NCI-H2081 treated with DMSO at 0.1 percent for 48 hours (cell line): ENCODE results near the gene MKRN1.
"Not testable (repeated sequence)": the region's sequence is repeated elsewhere in the genome, so short reads cannot be mapped to it uniquely, and the experiment has no call there.

Source experiments
- DNase-seq: peaks from one replicate; lab custom pipeline; 2025; lab: John Stamatoyannopoulos, UW

Gene MKRN1, protein sequence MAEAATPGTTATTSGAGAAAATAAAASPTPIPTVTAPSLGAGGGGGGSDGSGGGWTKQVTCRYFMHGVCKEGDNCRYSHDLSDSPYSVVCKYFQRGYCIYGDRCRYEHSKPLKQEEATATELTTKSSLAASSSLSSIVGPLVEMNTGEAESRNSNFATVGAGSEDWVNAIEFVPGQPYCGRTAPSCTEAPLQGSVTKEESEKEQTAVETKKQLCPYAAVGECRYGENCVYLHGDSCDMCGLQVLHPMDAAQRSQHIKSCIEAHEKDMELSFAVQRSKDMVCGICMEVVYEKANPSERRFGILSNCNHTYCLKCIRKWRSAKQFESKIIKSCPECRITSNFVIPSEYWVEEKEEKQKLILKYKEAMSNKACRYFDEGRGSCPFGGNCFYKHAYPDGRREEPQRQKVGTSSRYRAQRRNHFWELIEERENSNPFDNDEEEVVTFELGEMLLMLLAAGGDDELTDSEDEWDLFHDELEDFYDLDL

DNA sequence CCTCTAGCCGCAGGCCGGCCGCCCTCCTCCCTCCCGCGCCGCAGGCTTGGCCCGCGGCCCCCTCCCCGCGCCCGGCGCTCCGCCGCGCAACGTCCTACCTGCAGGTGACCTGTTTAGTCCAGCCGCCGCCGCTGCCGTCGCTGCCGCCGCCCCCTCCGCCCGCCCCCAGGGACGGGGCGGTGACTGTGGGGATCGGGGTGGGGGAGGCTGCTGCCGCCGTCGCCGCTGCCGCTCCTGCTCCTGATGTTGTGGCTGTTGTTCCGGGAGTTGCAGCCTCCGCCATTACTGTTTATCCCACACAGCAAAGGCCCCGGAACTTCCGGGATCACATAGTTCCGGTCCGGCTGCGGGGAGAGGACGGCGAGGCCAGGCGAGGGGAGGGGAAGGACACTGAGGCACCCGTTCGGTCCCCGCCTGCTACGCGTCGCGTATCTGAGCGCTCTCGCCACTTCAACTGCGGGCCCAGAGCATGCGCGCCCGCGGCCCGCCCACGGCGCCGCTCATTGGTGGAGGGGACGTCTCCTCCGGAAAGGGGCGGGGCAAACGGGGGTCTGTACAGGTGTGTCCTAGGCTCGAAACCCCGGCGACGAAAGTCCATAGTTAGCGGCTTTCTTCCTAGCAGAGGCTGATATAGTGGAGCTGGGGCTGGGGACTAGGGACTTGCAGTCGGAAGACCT is at the start of gene MKRN1:
Gene MKRN1, minus strand, starts transcription at position 444 of the 677 bp plus-strand sequence. Its CDS starts 161 bp downstream, at position 283.
- DNase-seq: peak; percentile 90

DNA sequence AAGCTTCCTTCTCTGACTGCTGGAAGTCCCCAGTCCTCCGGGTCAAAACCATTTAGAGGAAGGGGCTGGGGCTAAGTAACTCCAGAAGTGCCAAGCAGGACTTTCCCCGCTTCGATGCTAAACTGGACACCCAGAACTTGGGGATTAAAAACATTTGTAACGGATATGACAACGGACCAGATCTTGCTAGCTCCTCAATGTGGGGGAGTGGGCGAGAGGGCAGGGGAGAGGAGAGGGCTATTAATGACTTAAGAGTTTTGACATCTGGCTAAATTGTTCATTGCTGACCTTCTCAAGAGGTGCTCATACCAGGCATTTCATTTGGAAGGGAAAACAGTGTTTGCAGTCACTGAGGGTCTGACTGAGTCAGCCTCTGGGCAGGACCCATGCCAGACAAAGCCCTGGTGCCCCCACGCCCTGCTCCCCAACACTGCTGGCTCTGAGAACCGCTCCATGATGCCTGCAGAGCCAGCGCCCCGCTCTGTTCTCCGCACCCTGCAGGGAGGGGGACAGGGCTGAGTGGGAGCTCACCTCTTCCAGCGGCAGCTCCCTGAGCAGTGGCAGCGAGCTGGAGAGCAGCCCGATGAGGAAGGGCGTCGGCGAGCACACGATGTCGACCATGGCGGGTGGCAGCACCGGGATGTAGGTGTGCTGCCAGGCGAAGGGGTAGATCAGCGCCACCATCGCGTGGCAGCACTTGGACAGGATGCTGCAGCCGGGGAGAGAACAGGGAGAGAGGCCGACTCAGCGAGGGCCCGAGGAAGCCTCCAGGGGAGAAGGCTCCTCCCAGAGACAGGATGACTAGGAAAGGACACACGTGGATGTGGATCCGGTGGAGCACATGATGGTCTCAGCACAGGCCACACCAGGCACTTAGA is 47.7 kb upstream of the MKRN1 start:
- no peak for DNase-seq

DNA sequence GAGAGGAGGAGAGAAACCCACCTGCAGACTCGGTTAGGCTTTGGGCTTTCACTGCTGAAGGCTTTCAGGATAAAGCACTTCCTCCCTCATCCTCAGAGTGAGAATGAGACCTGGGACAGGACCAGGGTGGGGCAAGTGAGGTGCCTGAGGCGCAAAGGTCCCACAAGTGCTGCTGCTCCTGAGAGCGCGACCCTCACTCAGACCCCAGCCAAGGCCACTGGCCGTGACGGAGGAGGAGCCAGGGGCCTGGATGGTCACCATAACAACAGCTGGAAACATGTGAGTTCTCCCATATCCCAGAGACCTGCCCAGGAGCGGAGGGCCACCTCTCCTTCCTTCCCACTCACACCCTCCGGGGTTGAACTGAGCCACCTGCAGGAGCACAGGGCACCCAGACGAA is 46.9 kb upstream of the MKRN1 start:
- DNase-seq: no peak

DNA sequence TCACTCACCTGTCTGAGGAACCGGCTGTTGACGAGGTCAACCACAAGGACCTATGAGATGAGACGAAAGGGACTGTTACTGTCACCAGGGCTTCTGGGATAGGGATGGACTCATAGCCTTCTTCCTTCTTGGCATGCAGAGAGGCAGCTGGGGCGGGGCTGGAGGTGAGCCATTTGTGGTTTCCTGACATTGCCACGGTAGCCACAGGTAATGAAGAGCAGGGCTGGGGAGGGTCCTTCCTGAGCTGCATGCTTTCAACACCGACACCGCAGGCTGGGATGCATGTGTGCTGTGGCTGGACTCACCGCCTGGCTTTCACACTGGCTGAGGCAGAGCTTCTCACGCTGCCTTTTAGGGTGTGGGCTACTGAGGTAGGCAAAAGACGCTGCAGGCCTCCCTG is 46.4 kb upstream of the MKRN1 start:
- DNase-seq: no peak

DNA sequence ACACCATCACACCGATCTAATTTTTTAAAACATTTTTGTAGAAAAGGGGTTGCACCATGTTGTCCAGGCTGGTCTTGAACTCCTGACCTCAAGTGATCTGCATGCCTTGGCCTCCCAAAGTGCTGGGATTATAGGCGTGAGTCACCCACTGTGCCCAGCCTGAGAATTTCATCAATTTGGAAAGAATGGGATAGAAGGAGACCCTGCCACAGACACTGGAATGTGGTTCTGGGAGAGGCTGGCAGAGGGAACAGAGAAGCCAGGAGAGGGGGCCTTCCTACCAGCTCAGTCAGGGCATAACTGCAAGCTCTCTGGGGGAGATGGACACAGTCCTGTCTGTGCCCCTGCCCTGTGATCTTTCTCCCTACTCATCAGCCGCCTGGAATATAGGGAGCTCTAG is 42.1 kb upstream of the MKRN1 start:
- no peak for DNase-seq

DNA sequence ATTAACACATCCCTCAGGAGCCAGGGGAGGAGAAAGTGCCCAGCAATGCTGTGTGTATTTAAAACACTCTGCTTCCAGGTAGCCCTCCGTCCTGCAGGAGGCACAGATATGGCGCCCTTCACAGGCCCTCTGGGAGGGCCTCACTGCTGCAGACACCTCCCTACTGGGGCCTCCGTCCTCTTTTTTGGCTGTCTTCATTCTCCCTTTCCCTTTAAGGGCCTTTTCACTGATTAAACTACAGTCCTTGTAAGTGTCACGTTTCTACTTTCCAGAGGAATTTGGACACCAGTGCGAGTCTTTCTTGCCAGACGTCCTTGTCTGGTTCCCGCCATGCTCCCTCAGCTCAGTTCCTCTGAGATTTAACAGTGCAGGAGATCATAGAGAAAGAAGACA is 39.7 kb upstream of the MKRN1 start:
- no peak for DNase-seq

DNA sequence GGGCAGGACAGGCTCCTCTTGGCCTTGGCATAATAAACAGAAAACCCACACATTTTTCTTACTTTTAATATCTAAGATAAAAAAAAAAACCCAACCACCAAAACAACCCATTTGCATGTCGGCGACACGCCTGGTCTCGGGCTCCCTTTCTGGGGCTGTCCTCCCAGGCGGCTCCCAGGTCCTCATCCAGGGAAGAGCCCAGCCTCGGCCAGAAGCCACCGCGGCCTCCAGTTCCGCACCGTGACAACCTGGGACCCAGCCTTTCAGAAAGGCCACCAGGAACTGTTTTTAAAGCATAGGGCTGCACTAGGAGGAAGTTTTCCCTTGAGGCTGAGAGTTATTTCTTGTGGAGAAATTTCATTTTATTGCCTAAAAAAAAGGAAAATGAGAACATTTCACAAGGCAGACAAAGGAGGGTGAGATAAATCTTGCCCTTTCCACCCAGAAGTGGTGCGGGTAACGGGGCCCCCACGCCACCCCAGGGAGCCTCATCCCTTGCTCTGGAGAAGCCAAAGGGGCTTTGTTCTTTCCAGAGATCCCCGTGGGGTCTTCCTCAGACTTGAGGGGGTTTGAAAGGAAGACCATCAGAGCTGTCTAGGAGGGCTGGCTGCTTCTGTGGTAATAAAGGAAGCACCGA is 39.2 kb upstream of the MKRN1 start:
- no peak for DNase-seq

DNA sequence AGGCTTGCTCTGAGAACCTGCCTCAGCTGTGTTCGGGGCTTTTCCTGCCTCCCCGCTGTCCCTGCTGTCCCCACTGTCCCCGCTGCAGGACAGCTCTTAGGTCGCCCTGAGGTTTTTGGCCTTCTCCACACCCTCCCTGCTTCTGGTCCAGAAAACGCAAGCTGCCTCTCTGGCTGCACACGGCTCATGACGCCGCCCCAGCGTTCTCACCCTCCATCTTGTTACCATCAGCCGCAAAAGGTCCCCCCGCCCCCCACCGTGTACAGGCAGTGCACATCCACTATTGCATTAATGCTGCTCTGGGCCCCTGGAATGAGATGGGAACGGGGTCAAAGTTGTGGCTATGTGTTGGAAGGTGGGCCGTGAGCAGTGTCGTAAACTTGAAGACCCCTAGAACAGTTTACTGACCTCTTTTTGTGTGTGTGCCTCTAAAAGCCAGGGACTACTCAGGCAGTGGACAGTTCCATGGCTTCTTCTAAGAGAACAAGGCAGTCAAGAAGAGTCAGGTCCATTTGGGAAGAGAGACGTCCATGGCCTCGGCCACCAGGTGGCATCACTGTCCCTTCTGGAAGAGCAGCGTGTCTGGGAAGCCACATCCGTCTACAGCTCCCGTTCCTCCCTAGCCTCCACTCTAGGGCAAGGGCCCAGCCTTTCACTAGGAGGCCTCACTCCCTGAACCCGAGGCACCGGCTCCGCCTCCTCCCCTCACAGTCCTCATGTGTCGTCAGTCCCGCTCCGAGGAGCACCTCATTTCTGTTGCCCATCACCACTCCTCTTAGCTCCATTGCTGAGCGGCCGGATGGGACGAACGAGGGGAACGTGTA is 38.5 kb upstream of the MKRN1 start:
- DNase-seq: peak; percentile 88

DNA sequence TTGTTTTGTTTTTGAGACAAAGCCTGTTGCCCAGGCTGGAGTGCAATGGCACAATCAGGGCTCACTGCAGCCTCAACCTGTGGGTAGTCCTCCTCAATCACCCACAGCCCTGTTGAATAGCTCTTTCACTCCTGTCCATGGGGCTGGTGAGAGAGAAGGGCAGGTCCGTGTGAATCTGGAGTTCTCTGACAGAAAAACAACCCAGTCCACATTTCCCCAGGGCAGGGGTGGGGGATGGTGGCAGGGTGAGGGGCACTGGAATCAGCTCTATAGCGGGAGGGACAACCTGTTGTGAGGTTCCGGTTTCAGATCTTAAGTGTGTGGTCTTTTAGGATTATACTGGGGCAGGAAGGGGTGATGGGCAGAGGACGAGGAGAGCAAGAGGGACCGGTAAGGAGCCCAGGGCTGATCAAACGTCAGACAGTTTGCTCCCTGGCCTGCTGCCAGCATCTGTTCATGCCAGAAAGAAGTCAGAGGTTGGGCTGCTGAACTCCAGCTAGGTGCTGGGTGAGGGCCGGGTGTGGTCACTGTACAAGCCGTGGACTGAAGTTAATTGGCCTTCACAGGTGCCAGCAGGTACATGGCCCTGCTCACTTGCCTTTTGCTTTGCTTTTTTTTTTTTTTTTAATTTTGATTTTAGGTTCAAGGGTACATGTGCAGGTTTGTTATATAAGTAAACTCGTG is 33.2 kb upstream of the MKRN1 start:
- no peak for DNase-seq

DNA sequence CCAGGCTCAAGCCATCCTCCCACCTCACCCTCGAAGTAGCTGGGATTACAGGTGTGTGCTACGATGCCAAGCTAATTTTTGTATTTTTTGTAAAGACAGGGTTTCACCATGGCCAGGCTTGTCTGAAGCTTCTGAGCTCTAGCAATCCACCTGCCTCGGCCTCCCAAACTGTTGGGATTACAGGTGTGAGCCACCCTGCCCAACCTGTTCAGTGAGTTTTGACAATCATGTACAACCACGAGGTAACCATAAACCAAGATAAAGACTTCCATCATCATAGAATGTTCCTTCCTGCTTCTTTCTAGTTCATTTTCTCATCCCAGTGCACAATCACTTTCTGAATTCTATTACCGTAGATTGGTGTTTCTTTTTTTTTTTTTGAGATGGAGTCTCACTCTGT is 30.5 kb upstream of the MKRN1 start:
- no peak for DNase-seq

DNA sequence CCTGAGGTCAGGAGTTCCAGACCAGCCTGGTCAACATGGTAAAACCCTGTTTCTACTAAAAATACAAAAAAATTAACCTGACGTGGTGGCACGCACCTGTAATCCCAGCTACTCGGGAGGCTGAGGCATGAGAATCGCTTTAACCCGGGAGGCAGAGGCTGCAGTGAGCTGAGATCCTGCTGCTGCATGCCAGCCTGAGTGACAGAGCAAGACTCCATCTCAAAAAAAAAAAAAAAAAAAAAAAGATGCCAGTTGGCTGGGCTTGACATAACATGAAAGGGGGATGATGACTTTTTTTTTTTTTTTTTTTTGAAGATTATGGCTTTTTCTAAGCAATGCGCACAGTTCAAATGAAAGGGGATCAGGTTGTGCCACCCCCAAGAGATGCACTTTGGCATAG is 28.3 kb upstream of the MKRN1 start:
- DNase-seq: not testable (repeated sequence)

DNA sequence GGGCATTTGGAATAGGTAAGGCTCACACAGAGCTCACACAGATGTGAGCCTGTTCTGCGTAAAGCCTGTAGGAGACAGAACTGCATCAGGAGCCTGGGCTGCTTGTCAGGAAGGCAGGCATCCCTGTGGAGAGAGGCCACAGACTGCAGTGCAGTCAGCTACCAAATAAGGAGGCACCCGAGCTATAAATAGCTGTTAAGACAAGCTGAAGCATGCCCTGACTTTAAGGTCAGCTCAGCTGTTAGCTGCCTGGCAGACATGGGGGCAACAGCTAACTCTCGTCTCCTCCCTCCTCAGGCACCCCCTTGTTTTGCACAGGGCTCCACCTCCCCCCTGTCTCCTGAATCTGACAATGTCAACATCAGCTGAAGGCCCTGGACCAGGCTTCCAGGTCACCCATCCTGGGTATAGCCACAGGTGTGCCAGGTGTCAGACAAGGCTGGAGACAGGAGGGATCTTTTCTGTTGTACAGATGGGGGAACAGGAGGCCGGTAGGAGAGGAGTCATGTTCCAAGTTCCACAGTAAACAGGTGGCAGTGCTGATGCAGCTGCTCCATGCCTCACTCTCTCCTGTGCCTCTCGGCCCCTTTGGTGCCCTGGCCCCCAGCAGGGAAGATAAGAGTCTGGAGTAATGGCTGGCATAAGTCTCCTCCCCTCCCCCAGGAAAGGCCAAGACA is 27.6 kb upstream of the MKRN1 start:
- peak; percentile 87 for DNase-seq

DNA sequence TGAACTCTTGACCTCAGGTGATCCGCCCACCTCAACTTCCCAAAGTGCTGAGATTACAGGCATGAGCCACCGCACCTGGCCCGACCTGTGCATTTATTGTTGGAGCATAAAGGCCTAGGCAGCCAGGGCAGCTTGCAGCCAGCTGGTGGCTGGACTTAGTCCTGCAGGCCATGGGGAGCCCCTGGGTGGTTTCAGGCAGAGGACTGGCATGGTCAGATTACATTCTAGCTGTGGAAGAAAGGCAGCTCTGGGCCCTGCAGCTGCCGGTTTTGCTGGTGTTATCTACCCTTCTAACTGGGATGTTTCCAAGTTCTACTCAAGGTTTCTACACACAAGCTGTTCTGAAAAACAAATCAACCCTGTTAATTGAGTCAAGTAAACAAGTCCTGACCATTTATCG is 22.7 kb upstream of the MKRN1 start:
- DNase-seq: no peak

DNA sequence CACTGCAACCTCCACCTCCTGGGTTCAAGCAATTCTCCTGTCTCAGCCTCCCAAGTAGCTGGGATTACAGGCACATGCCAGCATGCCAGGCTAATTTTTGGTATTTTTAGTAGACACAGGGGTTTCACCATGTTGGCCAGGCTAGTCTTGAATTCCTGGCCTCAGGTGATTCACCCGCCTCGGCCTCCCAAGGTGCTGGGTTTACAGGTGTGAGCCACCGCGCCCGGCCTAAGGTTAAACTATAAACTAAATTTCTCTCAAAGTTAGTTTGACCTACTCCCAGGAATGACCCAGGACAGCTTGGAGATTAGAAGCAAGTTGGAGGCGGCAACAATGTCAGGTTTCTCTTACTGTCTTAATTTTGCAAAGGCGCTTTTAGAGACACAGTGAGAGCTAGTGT is 18.5 kb upstream of the MKRN1 start:
- not testable (repeated sequence) for DNase-seq

DNA sequence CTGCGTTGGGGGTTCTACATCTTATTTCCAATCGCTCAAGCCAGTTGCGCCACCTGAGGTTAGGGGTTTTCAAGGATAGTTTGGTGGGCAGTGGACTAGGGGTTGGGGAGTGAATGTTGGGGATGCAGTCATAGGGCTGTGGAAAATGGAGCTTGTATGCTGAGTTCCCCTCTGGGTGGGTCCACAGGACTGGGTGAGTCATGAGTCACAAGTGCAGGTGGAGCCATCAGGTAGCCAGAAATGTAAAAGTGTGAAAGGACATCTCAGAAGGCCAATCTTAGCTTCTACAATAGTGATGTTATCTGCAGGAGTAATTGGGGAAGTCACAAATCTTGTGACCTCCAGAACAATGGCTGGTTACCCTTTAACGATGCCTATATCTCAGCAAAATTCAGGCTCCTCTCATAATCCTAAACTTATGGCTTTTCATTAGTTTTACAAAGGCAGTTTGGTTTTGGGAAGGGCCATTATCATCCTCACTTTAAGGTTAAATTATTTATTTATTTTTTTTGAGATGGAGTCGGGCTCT is 18.0 kb upstream of the MKRN1 start:
- no peak for DNase-seq

DNA sequence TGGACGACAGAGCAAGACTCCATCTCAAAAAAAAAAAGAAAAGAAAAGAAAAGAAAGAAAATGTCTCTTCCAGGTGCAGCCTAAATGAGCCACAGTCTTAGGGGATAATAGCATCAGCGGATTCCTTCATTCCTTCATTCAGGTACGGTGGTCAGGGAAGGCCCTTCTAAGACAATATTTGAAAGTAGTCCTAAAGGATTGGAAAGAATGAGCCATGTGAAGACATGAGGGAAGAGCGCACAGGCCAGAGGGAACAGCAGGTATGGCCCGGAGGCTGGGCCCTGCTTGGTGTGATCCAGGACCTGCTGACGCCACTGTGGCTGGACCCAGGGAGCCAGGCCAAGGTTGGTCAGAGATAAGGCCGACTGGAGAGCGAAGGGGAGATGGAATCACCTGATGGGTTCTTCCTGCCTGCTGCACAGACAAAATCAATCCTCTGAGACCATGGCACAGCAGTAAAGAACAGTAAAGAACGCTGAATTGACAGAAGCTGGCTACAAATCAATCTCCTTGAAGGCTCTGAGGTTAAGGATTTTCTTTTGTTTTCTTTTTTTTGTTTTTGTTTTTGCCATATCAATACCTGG is 16.3 kb upstream of the MKRN1 start:
- no peak for DNase-seq

DNA sequence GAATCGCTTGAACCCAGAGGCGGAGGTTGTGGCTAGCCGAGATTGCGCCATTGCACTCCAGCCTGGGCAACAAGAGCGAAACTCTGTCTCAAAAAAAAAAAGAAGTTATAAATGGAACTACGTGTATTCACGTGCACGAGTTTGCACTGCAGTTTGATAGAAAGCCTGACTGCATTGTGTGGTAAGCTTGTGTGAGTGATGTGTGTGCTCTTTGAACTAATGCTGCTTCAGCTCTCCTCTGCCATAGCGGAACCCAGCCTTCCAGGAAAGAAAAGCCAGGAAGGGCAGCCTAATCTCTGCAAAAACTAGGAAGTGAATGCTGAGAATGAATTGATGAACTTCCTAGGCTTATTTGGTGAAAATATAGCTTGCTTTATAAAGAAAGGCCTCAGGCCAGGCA is 15.6 kb upstream of the MKRN1 start:
- no peak for DNase-seq

DNA sequence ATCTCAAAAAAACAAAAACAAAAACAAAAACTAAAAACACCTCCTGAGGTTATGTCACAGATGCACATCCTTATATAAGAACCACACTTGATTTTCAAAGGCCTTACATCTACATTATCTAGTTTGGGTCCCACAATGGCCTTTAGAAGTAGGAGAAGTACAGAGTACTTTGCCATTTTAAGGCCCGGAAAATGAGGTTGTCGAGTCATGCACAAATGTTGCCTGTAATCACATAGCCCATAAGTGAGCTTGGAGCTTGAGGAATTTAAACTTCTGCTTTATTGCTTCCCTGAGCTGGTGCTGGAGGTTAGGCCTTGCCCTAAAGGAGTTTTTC is 9.7 kb upstream of the MKRN1 start:
- no peak for DNase-seq

DNA sequence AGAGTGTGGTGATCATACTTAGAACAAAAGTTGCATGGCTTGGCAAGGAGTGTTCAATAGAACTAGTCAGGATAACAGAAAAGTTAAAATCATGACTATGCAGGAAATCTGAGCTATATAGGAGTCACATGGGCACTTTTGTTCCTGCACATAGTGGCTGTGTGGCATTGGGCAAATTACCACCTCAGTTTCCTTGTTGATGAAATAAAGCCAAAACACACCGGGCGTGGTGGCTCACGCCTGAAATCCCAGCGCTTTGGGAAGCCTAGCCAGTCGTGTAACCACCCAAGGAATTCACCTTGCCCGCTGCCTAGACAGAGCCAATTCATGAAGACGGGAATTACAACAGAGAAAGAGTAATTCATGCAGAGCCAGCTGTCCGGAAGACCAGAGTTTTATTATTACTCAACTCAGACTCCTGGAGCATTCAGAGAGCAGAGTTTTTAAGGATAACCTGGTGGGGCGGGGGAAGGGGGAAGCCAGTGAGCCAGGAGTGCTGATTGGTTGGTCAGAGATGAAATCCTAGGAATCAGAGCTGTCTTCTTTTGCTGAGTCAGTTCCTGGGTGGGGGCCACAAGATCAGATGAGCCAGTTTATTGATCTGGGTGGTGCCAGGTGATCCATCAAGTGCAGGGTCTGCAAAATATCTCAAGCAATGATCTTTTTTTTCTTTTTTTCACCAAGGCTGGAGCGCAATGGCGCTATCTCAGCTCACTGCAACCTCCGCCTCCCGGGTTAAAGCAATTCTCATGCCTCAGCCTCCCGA is 6.4 kb upstream of the MKRN1 start:
- DNase-seq: no peak
